Upper lobe of left lung (tissue), 4 donors: Measurements from ENCODE around the gene MTHFD1L.

ENCODE experiments used
- POLR2A ChIP-seq, 4 donors: fragments of 450-650 bp; IDR thresholded peaks; one replicate each; pipeline ENCODE4 v1.5.1; 2016 to 2017; ENCODE audit warnings: antibody characterized with exemption in 4 of 4, mild to moderate bottlenecking in 2 of 4
- POLR2AphosphoS5 ChIP-seq, 2 donors: sonication (generic); formaldehyde crosslinking; IDR thresholded peaks; one replicate each; pipeline ENCODE4 v1.5.1; 2017; ENCODE audit warnings: antibody characterized with exemption in 2 of 2
- TF ChIP-seq, protein P1 (sequence below), 6 experiments: fragments of 450-650 bp in 4 of 6; fragments of 200-600 bp in 2 of 6; sonication (generic) in 2 of 6; IDR thresholded peaks; one replicate each; pipeline ENCODE4 v1.5.1; 2016 to 2019; ENCODE audit warnings: antibody characterized with exemption in 6 of 6

DNA sequence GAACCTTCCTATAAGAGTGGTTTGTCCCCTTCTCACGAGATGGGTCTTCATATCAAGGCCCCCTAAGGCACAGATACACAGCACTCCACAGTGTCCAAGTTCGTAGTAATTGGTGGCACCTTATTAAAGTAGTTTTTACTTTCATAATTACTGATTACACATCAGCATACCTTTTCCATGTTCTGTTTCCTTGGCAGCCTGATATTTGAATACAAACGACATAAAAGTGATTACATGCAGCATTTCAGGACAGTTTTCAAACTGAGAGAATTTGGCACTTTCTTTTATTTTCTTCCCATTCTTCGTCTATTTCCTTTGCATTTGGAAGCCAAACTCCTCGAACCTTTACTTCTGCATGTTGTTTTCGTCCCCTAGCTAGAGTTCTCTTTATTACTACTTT lies 139.7 kb downstream of the MTHFD1L start:
- TF ChIP-seq POLR2A (IDR thresholded peaks at IDR 0.05), result no peak
- no peak for TF ChIP-seq POLR2AphosphoS5 (IDR thresholded peaks at IDR 0.05)
- TF ChIP-seq, protein P1, sequence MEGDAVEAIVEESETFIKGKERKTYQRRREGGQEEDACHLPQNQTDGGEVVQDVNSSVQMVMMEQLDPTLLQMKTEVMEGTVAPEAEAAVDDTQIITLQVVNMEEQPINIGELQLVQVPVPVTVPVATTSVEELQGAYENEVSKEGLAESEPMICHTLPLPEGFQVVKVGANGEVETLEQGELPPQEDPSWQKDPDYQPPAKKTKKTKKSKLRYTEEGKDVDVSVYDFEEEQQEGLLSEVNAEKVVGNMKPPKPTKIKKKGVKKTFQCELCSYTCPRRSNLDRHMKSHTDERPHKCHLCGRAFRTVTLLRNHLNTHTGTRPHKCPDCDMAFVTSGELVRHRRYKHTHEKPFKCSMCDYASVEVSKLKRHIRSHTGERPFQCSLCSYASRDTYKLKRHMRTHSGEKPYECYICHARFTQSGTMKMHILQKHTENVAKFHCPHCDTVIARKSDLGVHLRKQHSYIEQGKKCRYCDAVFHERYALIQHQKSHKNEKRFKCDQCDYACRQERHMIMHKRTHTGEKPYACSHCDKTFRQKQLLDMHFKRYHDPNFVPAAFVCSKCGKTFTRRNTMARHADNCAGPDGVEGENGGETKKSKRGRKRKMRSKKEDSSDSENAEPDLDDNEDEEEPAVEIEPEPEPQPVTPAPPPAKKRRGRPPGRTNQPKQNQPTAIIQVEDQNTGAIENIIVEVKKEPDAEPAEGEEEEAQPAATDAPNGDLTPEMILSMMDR (IDR thresholded peaks at IDR 0.05), result no peak
